ENCODE measurements around the gene GGT6.
"Not testable (repeated sequence)": the region's sequence is repeated elsewhere in the genome, so short reads cannot be mapped to it uniquely, and the experiment has no call there.

The GGT6 gene, protein sequence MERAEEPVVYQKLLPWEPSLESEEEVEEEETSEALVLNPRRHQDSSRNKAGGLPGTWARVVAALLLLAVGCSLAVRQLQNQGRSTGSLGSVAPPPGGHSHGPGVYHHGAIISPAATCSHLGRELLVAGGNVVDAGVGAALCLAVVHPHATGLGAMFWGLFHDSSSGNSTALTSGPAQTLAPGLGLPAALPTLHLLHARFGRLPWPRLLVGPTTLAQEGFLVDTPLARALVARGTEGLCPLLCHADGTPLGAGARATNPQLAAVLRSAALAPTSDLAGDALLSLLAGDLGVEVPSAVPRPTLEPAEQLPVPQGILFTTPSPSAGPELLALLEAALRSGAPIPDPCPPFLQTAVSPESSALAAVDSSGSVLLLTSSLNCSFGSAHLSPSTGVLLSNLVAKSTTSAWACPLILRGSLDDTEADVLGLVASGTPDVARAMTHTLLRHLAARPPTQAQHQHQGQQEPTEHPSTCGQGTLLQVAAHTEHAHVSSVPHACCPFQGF

DNA sequence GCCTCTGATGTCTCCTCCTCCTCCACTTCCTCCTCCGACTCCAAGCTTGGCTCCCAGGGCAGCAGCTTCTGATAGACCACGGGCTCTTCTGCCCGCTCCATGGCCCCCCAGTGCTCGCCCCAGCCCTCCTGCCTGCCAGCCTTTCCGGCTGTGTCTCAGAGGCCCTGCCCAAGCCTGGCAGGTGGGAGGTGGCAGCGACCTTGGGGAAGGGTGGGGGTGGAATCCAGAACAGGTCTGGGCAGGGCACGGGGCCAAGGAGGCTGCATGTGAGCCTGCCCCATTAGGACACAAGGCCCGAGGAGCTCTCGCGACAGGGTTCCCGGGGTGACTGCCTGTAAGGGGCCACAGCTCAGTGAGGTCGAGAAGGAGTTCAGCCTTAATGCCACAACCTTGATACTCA is at the start of gene GGT6:
GGT6 (minus strand) TSS at position 157 of the 400 bp plus-strand sequence; CDS start at position 101, 56 bp downstream.
- no peak for DNase-seq

DNA sequence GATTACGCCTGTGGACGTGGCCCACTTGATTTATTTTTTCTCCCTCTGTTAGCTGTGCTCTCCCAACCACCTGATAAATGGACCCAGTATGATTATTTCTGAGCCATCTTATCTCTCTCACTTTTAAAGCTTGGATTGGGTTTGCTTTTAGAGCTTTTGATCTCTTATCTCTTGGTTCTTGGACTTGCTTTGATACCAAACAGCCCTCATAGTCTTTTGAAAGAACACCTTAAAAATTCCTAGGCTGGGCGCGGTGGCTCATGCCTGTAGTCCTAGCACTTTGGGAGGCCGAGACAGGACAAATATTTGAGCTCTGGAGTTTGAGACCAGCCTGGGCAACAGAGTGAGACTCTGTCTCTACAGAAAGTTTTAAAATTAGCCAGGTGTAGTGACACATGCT is 49.8 kb upstream of the GGT6 start:
- DNase-seq, result no peak

DNA sequence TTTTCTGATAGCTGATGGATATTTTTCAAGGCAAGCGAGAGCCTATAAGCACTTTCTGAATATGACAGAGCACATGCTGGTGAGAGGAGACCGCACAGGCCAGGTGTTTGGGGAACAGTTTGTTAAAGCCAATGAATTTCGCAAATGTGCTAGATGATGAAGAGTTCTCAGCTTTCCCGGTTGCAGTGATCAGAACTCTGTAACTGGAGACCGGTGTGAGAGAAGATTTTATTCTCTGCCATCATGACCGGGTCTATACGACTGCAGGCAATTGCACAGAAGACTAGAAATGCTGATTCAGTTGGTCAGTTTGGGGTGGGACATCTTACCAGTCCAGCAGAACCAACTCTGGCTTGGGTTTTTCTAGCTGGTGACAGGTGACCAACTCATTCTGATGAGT is 49.4 kb upstream of the GGT6 start:
- no peak for DNase-seq

- DNase-seq, result no peak
These were observed 47.4 kb upstream of the GGT6 start for GRCh38 chr17:4607773-4608187.

DNA sequence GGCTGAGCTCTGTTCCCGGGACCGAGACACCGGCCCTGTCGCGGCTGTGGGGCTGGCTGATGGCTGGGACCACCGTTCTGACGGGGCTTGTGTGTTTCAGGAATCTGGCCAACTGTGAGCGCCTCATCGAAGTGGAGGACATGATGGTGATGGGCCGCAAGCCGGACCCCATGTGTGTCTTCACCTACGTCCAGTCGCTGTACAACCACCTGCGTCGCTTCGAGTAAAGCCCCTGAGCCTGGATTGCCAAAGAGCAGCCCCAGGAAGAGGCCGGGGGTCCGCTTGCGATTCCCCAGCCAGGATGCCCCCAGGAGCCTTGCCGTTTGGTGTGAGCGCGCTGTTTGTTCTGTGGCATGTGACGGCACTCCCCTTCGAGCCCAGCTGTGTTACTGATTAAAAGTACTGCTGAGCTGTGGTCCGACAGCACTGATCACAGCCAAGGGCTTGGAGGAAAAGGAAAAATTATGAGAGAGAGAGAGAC is 46.9 kb upstream of the GGT6 start:
- no peak for DNase-seq

- DNase-seq, result no peak
These were observed 45.4 kb upstream of the GGT6 start for GRCh38 chr17:4605826-4606225.

- not testable (repeated sequence) for DNase-seq
These were observed 44.4 kb upstream of the GGT6 start for GRCh38 chr17:4604736-4605135.

DNA sequence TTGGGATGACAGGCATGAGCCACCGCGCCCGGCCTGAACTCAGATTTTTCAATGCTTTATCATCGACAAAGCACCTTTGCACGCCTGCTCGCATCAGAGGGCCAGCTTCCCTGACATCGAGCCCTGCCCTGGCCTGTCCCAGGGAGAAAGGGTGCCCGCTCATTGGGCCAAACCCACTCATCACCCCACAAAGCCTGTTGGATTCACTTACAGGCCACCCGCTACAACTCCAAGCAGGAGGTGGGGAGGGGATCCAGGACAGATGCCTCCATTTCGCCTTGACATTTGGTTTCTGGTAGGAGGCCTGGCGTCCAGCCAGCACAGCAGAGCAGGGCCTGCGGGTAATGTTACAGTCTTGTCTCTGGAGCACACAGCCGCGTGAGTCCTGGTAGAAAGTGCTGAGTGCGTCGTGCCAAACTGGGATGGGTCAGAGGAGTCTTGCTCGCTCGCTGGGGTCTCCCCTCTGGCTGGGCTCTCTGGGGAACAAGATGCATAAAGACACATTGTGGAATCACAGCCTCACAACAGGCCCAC is 43.8 kb upstream of the GGT6 start:
- DNase-seq, result no peak

DNA sequence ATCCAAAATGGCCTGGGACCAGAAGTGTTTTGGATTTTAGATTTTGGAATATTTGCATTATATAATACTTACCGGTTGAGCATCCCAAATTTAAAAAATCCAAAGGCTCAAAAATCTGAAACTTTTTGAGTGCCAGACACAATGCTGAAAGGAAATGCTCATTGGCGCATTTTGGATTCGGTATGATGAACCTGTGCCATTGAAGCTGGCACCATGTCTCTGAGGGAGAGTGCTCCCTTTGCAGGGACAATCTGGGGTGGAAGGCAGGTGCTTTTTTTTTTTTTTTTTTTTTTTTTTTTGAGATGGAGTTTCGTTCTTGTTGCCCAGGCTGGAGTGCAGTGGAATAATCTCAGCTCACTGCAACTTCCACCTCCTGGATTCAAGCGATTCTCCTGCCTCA is 41.7 kb upstream of the GGT6 start:
- DNase-seq, result no peak

- no peak for DNase-seq
These were observed 40.9 kb upstream of the GGT6 start for GRCh38 chr17:4601326-4601725.

DNA sequence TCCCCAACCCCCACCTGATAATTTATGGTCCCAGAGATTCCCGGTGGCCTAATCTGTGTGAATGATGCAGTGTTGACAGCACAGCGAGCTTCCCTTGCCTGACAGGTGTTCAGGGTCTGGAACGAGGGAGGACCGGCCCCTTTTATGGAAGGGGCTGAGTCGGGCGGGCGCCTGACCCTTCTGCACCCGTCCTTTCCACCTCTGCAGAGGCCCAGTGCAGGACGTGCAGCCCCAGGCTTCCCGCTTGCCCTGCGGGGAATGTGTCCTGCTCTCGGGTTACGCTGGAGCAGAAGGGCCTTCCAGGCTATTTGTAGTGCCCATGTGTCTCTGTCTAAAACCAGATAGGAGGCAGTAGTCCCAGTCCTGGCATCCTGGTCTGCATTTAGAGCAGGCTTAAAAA is 40.2 kb upstream of the GGT6 start:
- peak; percentile 38 for DNase-seq

- peak; percentile 59 for DNase-seq
These were observed 39.3 kb upstream of the GGT6 start for GRCh38 chr17:4599505-4600281.

GRCh38 chr17:4598776-4599504 is 38.6 kb upstream of the GGT6 start:
- no peak for DNase-seq

GRCh38 chr17:4597975-4598374 is 37.6 kb upstream of the GGT6 start:
- DNase-seq, result no peak

GRCh38 chr17:4596636-4597380 is 36.4 kb upstream of the GGT6 start:
- DNase-seq, result no peak

DNA sequence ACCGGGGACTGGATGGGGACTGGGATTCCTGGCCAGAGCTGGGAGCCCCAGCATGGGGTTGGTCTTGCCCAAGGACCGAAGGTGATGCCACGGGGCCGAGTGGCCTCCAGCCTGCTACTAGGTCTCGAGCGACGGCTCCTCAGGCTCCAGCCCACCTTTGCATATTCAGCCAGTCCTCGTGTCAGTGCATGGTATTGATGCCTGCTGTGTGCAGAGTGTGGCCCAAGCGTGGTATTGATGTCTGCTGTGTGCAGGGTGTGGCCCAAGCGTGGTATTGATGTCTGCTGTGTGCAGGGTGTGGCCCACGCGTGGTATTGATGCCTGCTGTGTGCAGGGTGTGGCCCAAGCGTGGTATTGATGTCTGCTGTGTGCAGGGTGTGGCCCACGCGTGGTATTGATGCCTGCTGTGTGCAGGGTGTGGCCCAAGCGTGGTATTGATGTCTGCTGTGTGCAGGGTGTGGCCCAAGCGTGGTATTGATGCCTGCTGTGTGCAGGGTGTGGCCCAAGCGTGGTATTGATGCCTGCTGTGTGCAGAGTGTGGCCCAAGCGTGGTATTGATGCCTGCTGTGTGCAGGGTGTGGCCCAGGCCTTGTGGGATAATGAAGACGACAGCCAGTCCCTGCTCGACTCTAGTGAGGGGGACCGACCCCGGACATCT is 35.4 kb upstream of the GGT6 start:
- not testable (repeated sequence) for DNase-seq

DNA sequence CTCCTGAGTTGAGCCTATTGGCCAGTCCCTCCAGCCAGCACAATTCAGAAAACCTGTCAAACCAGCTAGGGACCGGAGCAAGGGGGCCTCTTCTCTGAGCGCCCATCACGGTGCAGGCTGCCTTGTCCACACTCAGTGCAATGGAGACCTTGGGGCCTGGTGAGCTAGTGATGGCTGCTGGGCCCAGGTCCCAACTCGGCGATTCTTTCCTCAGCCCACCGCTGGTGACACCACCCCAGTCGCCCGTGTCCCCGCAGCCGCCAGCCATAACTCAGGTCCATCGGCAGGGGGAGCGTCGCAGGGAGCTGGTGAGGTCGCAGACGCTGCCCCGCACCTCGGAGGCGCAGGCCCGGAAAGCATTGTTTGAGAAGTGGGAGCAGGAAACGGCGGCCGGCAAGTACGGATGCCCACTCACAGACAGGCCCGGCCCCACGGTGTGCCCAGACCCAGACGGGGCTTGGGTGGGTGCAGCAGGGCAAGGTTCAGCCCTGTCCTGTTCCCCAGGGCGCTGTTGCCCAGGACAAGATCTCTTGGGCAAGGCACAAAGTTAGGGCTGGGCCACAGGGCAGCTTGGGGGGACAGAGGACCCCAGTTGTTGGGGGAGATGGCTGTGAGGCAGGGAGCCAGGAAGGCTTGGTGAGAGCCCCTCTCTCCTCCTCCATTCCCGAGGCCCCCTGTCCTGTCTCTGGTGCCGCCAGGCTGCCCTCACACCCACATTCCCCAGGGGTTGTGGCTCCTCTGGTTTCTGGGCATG is 34.7 kb upstream of the GGT6 start:
- DNase-seq, result peak; percentile 41

GRCh38 chr17:4594406-4594805 is 34.0 kb upstream of the GGT6 start:
- DNase-seq, result no peak

- DNase-seq, result no peak
These were observed 32.6 kb upstream of the GGT6 start for GRCh38 chr17:4593021-4593421.

GRCh38 chr17:4592240-4593005 is 32.0 kb upstream of the GGT6 start:
- no peak for DNase-seq

All from NCI-H510A (cell line).